ENCODE measurements around the gene PDZD2.
A peak's percentile ranks its signal among the peaks of the same experiment; 100 is the strongest.
"Not testable (repeated sequence)": the region's sequence is repeated elsewhere in the genome, so short reads cannot be mapped to it uniquely, and the experiment has no call there.

Gene PDZD2

GRCh38 chr5:32057187-32058096 is 418.5 kb downstream of the PDZD2 start:
- peak; percentile 22 for DNase-seq

- no peak for DNase-seq
Measured at GRCh38 chr5:32058101-32058500, 419.2 kb downstream of the PDZD2 start.

- DNase-seq: no peak
Measured at GRCh38 chr5:32058997-32059396, 420.1 kb downstream of the PDZD2 start.

DNA sequence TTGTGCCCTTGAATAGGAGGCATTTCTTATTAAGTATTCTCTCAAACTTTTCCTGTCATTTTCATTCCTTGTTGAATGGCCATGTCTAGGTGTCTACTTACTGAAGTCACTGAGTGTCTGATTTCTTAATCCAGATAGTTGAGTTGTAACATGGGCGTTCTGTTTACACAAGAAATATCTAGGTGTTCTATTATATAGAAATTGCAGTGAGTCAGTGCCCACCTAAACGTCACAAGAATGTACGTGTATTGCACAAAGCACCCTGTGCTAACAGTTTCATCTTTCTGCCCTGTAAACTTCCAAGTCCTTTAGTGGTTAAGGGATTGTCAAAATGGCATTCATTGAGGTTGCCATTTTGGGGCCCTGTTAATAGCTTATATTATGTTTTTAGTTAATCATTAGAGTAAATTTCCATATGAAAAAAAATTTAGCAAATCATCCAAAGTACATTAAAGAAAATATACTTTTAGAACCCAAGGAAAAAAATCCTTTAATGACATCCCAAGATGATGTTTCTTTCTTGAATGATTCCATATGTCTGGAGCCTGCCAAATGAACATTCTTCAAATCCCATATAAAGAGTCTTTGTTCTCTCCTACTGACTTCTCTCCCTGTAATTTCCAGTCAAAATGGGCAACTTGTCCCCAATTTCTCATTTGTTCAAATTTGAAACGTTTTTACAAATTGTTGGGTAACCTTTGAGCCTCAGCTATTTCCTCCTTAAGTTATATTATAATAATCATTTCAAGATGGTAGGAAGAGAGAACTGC is 421.0 kb downstream of the PDZD2 start:
- DNase-seq: no peak

GRCh38 chr5:32061236-32061635 is 422.3 kb downstream of the PDZD2 start:
- DNase-seq: no peak

DNA sequence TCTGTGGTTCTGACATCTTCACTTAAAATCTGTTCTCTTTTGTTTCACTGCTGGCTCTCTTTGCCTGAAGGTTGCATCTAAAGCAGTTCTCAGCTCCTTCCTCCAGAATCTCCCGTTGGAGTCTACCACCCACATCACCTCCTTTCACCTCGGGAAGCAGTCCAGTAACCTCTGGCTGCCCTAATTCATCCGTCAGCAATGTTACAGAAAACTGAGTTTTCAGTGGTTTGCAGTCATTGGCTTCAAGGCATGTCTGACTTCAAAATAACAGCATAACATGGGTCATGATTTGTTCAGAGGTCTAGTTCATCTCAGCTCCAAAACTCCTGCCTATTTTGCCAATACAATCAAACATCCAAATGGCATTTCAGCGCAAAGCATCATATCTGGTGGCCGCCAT is 427.5 kb downstream of the PDZD2 start:
- DNase-seq: no peak

- no peak for DNase-seq
Measured at GRCh38 chr5:32067774-32068470, 429.0 kb downstream of the PDZD2 start.

DNA sequence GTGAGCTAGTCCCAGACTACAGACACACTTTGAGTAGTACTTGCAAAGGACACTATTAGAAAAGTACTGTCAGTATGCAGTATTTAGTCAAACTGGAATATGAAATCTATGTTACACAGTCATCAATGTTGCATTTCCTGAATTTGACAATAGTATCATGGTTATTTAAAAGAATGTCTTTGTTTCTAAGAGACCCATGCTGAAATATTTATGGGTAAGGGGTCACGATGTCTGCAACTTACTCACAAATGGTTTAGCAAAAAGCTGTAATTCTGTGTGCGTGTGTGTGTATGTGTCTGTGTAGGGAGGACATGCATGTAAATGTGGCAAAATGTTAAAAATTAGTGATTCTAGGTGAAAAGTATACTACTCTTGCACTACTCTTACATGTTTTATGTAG is 429.6 kb downstream of the PDZD2 start:
- DNase-seq: no peak

GRCh38 chr5:32069396-32069795 is 430.5 kb downstream of the PDZD2 start:
- no peak for DNase-seq

DNA sequence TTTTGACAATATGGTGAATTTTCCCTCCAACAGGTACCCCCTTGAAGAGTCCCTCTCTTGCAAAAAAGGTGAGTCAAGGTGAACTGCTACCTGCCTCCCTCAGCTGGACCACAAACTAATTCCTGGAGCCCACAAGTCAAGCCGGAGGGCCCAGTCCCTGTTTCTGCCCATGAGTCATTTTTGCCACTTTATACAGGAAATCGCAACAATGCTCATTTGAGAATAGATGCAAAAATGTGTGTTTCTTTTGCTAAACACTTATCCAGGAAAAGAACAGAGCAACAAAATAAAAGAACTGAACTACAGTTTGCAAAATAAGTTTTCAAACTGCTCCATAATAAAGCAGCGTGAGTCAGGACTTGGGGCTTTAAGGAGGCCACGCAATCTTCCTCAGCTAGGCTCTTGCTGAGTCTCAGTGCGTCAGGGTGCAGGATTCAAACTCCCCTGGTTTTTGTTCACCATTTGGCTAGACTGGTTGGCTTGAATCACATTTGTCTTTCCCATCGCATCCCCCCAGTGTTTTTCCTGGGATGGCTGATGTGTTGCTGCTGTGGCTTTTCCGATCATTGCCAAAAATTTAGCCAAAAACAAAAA is 432.5 kb downstream of the PDZD2 start:
- no peak for DNase-seq

DNA sequence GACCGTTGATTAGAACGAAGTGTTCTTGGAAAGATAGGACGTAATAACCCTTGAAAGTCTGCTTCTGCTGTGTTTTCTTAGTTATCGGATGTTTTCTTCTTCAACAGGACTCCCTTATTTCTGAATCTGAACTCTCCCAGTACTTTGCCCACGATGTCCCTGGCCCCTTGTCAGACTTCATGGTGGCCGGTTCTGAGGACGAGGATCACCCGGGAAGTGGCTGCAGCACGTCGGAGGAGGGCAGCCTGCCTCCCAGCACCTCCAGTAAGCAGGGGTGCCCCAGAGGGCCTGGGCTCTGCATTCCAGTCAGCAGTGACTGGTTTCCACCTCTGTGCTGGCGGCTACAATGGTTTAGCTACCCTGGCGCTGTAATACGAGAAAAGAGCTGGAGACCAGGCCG is 433.1 kb downstream of the PDZD2 start:
- DNase-seq: no peak

DNA sequence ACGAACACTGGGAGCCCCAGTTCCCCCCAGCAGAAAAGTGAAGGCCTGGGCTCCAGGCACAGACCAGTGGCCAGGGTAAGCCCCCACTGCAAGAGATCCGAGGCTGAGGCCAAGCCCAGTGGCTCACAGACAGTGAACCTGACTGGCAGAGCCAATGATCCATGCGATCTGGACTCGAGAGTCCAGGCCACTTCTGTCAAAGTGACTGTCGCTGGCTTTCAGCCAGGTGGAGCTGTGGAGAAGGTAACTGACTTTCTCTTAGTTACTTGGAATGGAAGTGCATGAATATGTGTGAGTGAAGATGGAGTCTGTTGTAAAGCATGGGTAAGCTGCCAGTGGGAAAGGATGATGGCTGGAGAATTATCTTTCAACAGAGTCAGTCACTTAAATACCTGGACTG is 435.5 kb downstream of the PDZD2 start:
- no peak for DNase-seq

GRCh38 chr5:32076699-32077695 is 438.1 kb downstream of the PDZD2 start:
- DNase-seq: peak; percentile 61

- not testable (repeated sequence) for DNase-seq
Measured at GRCh38 chr5:32078855-32079254, 439.9 kb downstream of the PDZD2 start.

GRCh38 chr5:32080565-32080964 is 441.6 kb downstream of the PDZD2 start:
- not testable (repeated sequence) for DNase-seq

- no peak for DNase-seq
Measured at GRCh38 chr5:32082701-32083100, 443.8 kb downstream of the PDZD2 start.

- DNase-seq: no peak
Measured at GRCh38 chr5:32083981-32084430, 445.1 kb downstream of the PDZD2 start.

- DNase-seq: no peak
Measured at GRCh38 chr5:32087086-32088082, 448.5 kb downstream of the PDZD2 start.

DNA sequence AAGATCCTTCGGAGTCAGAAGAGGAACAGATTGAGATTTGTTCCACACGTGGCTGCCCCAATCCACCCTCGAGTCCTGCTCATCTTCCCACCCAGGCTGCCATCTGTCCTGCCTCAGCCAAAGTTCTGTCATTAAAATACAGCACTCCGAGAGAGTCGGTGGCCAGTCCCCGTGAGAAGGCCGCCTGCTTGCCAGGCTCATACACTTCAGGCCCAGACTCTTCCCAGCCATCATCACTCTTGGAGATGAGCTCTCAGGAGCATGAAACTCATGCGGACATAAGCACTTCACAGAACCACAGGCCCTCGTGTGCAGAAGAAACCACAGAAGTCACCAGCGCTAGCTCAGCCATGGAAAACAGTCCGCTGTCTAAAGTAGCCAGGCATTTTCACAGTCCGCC is 449.3 kb downstream of the PDZD2 start:
- no peak for DNase-seq
